Smooth muscle cell (in vitro differentiated cells): ENCODE results near the gene DAP3. TPM values are rescaled to one million over a fixed set of nuclear protein-coding genes. Genes with fewer than 3 reads are reported as not detected.
"Not testable (repeated sequence)": the region's sequence is repeated elsewhere in the genome, so short reads cannot be mapped to it uniquely, and the experiment has no call there.

Experiments
- DNase-seq: peaks from one replicate; lab custom pipeline; 2025; ENCODE audit not compliant: unreplicated experiment; lab: John Stamatoyannopoulos, UW
- H2AFZ ChIP-seq: fragments of 200-600 bp; sonication (generic); 2 replicates; pipeline ENCODE4 v1.6.0; 2016; ENCODE audit warnings: antibody characterized with exemption, low read depth, mild to moderate bottlenecking
- H3F3A ChIP-seq: fragments of 200-600 bp; sonication (generic); 2 replicates; pipeline ENCODE4 v1.6.0; 2017; ENCODE audit warnings: antibody characterized with exemption, low read depth
- H3K27ac ChIP-seq: fragments of 200-600 bp; sonication (generic); 2 replicates; pipeline ENCODE4 v1.5.1; 2016; ENCODE audit warnings: low read depth, mild to moderate bottlenecking
- H3K27me3 ChIP-seq: fragments of 200-600 bp; sonication (generic); 2 replicates; pipeline ENCODE4 v1.6.1; 2016; ENCODE audit warnings: low read depth, mild to moderate bottlenecking
- H3K36me3 ChIP-seq: fragments of 200-600 bp; sonication (generic); 2 replicates; pipeline ENCODE4 v1.5.1; 2016; ENCODE audit warnings: low read depth
- H3K4me1 ChIP-seq: fragments of 200-600 bp; sonication (generic); 2 replicates; pipeline ENCODE4 v1.5.1; 2016; ENCODE audit warnings: low read depth
- H3K4me2 ChIP-seq: fragments of 200-600 bp; sonication (generic); 2 replicates; pipeline ENCODE4 v1.6.0; 2016; ENCODE audit warnings: mild to moderate bottlenecking
- H3K4me3 ChIP-seq: fragments of 200-600 bp; sonication (generic); 2 replicates; pipeline ENCODE4 v1.5.1; 2016; ENCODE audit warnings: mild to moderate bottlenecking
- H3K79me2 ChIP-seq: fragments of 200-600 bp; sonication (generic); 2 replicates; pipeline ENCODE4 v1.6.0; 2016; ENCODE audit warnings: low read depth, mild to moderate bottlenecking
- H3K9ac ChIP-seq: fragments of 200-600 bp; sonication (generic); 2 replicates; pipeline ENCODE4 v1.6.0; 2016; ENCODE audit warnings: low read depth
- H3K9me3 ChIP-seq: fragments of 200-600 bp; sonication (generic); replicated peaks from 2 replicates; pipeline ENCODE4 v1.5.1; 2016; ENCODE audit warnings: low read depth
- H4K20me1 ChIP-seq: fragments of 200-600 bp; sonication (generic); 2 replicates; pipeline ENCODE4 v1.6.0; 2016; ENCODE audit warnings: low read depth
- WGBS: methylation state at CpG from one replicate; pipeline ENCODE4 v1.1.7; 2016; ENCODE audit warnings: low lambda C conversion rate; 5-methylcytosine and 5-hydroxymethylcytosine counted together
- polyA plus RNA-seq: library from polyadenylated mRNA; unstranded; fragments of >200 nt; fragmentation: Nextera tagmentation; extraction: Ambion mirVana; gene quantifications from 2 replicates; pipeline ENCODE4 v1.2.1, GENCODE V29; 2016
- total RNA-seq: library from RNA; depleted of rRNA; stranded (reverse); fragments of >200 nt; gene quantifications from 2 replicates; pipeline ENCODE4 v1.2.3, GENCODE V29; 2014
- TF ChIP-seq, protein P1 (sequence below): fragments of 200-600 bp; sonication (generic); IDR thresholded peaks from 2 replicates; pipeline ENCODE4 v1.5.1; 2017; ENCODE audit warnings: borderline replicate concordance, mild to moderate bottlenecking, antibody characterized with exemption; ENCODE audit not compliant: insufficient read depth, poor library complexity, severe bottlenecking

Gene DAP3
- total and polyA plus RNA-seq, 2 experiments from 2014 or later, result 61.2 to 86.3 TPM

DNA sequence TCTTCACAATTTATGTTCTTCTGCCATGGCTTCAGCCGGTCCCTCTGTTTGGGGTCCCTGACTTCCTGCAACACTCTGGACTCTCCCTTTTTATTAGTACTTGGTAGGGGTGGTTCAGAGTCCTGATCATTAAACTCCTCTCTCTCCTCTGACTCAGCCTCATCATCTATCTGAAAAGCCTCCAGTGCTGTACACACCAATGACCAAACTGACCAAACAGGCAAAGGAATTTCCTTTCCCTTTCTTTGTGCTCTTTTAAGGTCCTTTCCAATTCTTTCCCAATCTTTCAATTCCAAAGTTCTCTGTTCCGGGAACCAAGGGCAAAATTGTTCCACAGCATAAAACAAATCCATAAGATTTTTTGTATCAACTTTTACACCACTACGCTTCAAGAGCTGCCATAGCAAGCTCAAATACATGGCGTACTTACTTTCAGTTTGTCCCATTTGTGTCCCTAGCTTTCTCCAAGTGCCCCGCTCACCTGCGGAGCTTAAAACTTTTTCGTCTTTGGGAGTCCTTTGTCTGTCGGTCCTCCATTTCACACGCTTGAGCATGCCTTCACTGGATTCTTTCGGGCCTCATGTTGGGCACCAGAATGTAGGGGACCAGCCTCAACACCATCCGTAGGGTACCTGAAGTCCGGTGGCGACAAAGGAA lies 9.6 kb downstream of the DAP3 start:
- 93% methylated on average over 13 of the region's 13 CpGs for WGBS
- Histone ChIP-seq H3K9ac (no peak overlapping the region), H2AFZ (no peak overlapping the region), H3K36me3 (no peaks in the 10 kb centered on the region), H3K27me3 (no peaks in the 10 kb centered on the region), H3K9me3 (no peaks in the 10 kb centered on the region), H3K4me3 (no peak overlapping the region), H3K4me2 (no peak overlapping the region), H3K79me2 (peaks cover 84% of the 10 kb centered on the region), H4K20me1 (peaks cover 58% of the 10 kb centered on the region), H3F3A (no peaks in the 10 kb centered on the region), H3K27ac (peak overlapping the region; percentile 28), H3K4me1 (no peaks in the 10 kb centered on the region)
- TF ChIP-seq, protein P1, sequence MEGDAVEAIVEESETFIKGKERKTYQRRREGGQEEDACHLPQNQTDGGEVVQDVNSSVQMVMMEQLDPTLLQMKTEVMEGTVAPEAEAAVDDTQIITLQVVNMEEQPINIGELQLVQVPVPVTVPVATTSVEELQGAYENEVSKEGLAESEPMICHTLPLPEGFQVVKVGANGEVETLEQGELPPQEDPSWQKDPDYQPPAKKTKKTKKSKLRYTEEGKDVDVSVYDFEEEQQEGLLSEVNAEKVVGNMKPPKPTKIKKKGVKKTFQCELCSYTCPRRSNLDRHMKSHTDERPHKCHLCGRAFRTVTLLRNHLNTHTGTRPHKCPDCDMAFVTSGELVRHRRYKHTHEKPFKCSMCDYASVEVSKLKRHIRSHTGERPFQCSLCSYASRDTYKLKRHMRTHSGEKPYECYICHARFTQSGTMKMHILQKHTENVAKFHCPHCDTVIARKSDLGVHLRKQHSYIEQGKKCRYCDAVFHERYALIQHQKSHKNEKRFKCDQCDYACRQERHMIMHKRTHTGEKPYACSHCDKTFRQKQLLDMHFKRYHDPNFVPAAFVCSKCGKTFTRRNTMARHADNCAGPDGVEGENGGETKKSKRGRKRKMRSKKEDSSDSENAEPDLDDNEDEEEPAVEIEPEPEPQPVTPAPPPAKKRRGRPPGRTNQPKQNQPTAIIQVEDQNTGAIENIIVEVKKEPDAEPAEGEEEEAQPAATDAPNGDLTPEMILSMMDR, result no peak
- no peak for DNase-seq

DNA sequence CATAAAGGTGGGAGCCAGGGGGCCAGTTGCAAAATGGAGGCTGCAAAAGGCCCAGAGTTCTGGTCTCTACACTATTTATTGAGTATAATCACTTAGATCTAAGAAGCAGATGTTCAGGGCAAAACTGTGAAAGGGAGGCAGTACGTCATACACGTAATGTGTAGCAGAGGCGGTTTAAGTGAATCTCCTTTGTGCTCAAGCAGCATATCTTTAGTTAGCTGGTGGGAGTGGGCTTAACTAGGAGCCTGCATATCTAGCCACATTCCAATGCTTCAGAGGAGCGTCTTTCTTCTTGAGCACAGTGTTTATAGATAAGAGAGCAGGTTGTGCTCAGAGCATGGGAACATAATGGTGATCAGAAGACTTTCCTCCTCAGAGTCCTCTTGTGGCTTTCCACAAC lies 10.2 kb downstream of the DAP3 start:
- 60% methylated on average over 4 of the region's 4 CpGs for WGBS
- H3K27me3 ChIP-seq, H3K9me3 ChIP-seq, H3K4me1 ChIP-seq, H3K4me2 ChIP-seq, H3K9ac ChIP-seq, H3K4me3 ChIP-seq, H3K36me3 ChIP-seq, DNase-seq, H2AFZ ChIP-seq, H3F3A ChIP-seq: not testable (repeated sequence)
- Histone ChIP-seq H3K27ac (peak overlapping the region; percentile 28), H3K79me2 (peaks cover 83% of the 10 kb centered on the region), H4K20me1 (peaks cover 57% of the 10 kb centered on the region)

DNA sequence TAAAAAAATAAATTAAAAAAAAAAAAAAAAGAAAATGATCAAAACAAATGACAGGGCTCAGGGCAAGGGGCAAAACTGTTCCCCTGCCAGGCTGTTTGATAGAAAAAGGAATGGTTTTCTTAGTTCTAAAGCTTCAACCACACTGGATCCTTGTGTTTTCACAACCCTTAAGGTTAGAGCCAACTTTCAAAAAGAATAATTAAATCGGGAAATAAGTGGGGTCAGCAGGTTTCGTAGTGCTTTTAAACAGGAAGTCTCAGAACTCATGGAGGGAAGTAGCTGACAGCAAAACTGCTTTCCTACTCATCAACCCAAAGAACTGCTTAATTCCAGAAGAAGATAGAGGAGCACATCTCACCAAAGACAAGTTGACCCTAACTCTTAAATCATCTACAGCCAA lies 12.8 kb downstream of the DAP3 start:
- not testable (repeated sequence) for H3K27ac ChIP-seq, DNase-seq, H3K4me1 ChIP-seq, H3F3A ChIP-seq, H3K27me3 ChIP-seq, H3K4me3 ChIP-seq, H3K36me3 ChIP-seq, H3K9ac ChIP-seq, H3K9me3 ChIP-seq, H2AFZ ChIP-seq, H3K4me2 ChIP-seq
- peaks cover 74% of the 10 kb centered on the region for H3K79me2 ChIP-seq
- peaks cover 59% of the 10 kb centered on the region for H4K20me1 ChIP-seq
- 100% methylated on average over 2 of the region's 2 CpGs for WGBS

DNA sequence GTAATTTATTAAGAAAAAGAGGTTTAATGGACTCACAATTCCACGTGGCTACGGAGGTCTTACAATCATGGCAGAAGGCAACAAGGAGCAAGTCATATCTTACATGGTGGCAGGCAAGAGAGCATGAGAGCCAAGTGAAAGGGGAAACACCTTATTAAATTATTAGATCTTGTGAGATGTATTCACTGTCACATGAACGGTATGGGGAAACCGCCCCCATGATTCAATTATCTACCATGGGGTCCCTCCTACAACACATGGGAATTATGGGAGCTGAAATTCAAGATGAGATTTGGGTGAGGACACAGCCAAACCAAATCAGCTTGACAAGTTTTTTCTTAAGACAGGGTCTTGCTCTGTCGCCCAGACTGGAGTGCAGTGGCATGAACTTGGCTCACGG lies 14.3 kb downstream of the DAP3 start:
- TF ChIP-seq, protein P1, result no peak

DNA sequence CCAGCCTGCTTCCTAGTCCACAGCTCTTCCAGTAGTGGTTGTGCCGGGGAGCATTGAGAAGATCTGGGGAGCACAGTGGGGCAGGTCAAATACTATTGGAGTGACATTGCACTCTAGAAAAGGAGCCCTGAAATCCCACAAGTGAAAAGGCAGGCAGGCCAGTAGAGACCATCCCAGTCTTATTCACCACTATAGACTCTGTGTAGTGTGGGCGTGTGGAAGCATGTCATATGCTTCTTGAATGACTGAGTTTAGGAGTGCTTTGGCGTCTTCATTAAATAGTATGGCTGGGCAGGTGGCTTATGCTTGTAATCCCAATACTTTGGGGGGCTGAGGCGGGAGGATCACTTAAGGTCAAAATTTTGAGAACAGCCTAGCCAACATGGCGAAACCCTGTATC lies 15.5 kb downstream of the DAP3 start:
- H3K9me3 ChIP-seq, H3F3A ChIP-seq, H3K27me3 ChIP-seq, H3K27ac ChIP-seq, H2AFZ ChIP-seq, H3K9ac ChIP-seq, H3K4me1 ChIP-seq, H3K4me2 ChIP-seq, H3K36me3 ChIP-seq, H3K4me3 ChIP-seq, DNase-seq: not testable (repeated sequence)
- Histone ChIP-seq H4K20me1 (peaks cover 48% of the 10 kb centered on the region), H3K79me2 (peaks cover 73% of the 10 kb centered on the region)
- WGBS, result 87% methylated on average over 5 of the region's 5 CpGs

More for the DNA sequence above, 14.3 kb downstream of the DAP3 start:
- Histone ChIP-seq H3K79me2 (peaks cover 74% of the 10 kb centered on the region), H3K4me2 (no peak overlapping the region), H2AFZ (no peak overlapping the region), H3K36me3 (no peaks in the 10 kb centered on the region), H3K9me3 (no peaks in the 10 kb centered on the region), H3K27ac (no peak overlapping the region), H3K4me1 (no peaks in the 10 kb centered on the region), H3F3A (no peaks in the 10 kb centered on the region), H3K4me3 (no peak overlapping the region), H4K20me1 (peaks cover 58% of the 10 kb centered on the region), H3K9ac (no peak overlapping the region), H3K27me3 (no peaks in the 10 kb centered on the region)
- DNase-seq, result no peak
- 98% methylated on average over 6 of the region's 6 CpGs for whole genome bisulfite sequencing
